Stimulated activated CD4-positive, alpha-beta T cell treated with anti-CD3 and anti-CD28 coated beads, Interleukin-2, amount 100 ng/mL, for 48 hours (primary cell): ENCODE measurements around the gene RPUSD3.
"Not testable (repeated sequence)": the region's sequence is repeated elsewhere in the genome, so short reads cannot be mapped to it uniquely, and the experiment has no call there.

Experiments used
- DNase-seq, 2 donors: peaks; one replicate each; pipeline ENCODE4 v3.0.0-alpha.2; 2020

The RPUSD3 gene

GRCh38 chr3:9843715-9844438 lies at the start of gene RPUSD3:
RPUSD3 (minus strand) TSS chr3:9844008; CDS start chr3:9843990, 18 bp downstream.
- DNase-seq, result peak; percentile 98 to 99

DNA sequence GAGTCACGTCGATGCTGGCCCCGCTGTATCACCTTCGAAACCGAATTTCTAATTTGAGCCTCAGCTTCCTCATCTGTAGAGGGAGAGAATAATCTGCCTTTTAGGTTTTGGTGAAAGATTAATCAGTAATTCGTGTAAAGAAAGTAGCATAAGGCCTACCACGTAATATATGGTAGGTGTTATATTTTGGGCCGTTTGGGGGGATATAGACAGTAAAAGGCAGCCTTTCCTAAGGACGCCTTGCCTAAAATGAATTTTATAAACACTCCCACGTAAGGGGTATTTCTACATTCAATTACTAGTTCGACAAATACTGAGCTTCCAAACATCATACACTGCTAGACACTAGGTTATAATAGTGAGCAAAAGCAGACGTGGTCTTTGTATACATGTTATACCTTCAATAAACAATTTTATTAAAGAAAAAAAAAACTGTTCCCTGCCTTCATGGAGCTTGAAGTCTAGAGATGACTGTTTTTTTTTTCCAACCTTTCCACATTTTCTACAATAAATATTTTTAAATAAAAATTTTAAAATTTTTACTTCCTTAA lies 47.3 kb upstream of the RPUSD3 start:
- no peak for DNase-seq

- DNase-seq, result peak; percentile 89 to 92
Measured at GRCh38 chr3:9890249-9891071, 46.7 kb upstream of the RPUSD3 start, which contains the start of gene JAGN1. JAGN1 (plus strand) TSS chr3:9890610; CDS start chr3:9890723, 113 bp downstream.

DNA sequence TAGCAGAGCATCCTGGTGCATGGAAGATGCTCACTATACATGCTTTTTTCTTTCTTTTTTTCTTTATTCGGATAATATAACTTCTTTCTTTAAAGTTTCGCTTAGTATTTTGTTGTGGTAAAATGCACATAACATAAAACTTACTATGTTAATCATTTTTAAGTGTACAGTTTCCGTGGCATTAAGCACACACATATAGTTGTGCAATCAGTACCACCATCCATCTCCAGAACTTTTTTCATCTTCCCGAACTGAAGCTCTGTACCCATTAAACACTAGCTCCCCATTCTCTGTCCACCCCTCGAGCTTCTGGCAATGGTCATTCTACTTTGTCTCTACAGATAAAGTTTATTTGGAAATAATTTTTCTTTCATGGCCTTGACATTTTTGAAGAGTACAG lies 45.6 kb upstream of the RPUSD3 start:
- no peak for DNase-seq

DNA sequence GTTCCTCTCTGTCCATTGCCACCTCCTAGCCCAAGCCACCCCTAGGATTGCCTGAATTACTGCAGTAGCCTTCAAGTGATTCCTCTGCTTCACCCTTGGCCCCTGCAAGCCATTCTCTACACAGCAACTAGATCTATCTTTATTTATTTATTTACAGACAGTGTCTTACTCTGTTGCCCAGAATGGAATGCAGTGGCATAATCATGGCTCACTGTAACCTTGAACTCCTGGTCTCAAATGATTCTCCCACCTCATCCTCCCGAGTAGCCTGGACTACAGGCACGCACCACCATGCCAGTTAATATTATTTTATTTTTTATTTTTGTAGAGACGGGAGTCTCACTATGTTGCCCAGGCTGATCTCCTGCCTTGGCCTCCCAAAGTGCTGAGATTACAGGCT lies 44.7 kb upstream of the RPUSD3 start:
- DNase-seq, result no peak

DNA sequence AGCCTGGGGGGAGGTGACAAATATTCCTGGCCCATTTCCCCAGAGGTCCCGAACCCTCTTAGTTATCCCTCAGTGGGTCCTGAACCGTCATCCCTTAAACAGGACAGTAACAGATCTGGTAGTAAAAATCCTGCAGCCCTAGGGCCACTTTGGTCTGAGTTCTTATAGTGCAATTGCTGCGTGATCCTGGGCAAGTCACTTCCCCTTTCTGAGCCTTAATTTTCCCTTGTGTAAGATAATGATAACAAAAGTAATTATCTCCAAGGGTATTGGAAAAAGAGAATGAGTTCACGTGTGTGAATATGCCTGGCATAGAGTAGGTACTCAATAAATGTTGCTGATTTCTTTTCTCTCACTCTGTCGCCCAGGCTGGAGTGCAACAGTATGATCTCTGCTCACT lies 43.7 kb upstream of the RPUSD3 start:
- no peak for DNase-seq

DNA sequence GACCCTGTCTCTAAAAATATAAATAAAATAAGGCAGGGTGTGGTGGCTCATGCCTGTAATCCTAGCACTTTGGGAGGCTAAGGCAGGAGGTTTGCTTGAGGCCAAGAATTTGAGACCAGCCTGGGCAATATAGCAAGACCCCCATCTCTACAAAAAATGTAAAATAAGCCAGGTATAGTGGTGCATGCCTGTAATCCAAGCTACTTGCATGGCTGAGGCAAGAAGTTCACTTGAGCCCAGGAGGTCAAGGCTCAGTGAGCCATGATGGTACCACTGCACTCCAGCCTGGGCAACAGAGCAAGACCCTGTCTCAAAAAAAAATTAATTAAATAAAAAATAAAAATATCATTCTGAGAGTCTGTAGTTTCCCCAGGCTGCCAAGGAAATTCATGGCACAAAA lies 42.5 kb upstream of the RPUSD3 start:
- DNase-seq, result no peak

DNA sequence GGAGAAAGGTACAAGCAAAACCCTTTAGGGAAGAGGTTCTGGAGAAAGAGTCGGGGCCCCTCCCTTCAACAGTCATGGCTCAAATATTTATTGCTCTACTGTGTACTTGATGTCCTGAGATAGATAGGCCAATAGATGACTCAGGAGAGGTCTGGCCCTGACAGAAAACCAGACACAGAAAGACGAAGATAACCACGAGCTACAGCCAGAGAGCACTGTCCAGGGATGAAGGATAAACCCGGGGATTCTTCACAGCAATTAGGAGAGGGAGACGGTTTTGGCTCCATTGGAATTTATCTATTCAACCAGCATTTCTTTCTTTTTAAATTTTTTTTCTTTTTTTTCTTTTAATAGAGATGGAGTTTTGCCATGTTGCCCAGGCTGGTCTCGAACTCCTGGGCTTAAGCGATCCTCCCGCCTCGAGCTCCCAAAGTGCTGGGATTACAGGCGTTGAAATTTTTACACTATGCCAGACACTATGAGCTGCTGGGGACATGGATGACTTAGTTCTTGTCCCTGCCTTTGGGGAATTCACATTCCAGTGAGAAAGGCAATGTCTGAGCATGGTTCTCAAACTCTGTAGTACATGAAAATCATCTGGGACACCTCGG lies 40.9 kb upstream of the RPUSD3 start:
- DNase-seq, result no peak

DNA sequence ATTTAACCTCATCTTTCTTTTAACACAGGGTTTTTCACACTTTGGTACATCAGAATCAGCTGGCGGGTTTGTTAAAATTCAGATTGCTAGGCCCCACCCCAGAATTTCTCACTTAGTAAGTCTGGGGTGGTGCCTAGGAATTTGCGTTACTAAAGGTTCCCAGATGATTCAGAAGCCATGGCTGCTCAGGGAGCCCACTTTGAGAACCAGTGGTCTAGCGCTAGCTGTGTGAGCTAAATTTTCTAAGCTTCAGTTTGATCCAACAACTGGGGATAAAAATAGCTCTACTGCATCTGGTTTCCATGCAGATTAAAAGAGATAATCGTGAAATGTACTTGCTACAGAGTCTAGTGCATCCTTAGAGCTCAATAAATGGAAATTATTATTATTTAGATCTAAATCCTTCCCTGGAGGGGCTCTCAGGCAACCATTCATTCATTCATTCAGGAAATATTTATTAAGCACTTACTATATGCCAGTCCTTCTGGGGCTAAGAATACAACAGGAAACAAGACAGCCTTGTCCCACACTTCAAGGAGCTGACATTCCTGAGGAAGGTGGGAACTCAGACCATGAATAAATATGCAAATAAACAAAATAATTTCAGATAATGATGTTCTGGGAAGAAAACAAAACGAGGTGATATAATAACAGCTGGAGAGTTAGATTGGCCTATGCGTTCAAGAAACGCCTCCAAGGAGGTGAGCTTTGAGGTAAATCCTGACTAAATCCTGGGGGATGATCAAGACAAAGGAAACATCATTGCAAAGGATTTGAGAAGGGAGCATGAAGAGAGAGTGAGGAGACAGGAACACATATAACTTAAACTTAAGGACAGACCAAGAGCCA lies 40.1 kb upstream of the RPUSD3 start:
- DNase-seq, result no peak

DNA sequence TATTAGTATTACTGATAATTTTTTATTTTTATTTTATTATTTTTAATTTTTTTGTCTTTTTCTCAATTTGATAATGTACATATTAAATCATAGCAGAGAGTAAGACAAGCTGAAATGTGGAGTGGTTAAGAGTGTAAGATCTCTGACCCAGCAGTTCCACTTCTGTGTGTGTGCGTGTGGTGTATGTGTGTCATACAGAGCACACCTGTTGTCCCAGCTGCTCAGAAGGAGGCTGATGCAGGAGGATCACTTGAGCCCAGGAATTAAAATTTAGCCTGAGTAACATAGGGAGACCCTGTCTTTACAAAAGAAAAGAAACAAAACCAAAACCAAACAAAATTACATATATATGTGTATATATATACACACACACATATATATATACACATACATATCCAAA lies 37.6 kb upstream of the RPUSD3 start:
- no peak for DNase-seq

DNA sequence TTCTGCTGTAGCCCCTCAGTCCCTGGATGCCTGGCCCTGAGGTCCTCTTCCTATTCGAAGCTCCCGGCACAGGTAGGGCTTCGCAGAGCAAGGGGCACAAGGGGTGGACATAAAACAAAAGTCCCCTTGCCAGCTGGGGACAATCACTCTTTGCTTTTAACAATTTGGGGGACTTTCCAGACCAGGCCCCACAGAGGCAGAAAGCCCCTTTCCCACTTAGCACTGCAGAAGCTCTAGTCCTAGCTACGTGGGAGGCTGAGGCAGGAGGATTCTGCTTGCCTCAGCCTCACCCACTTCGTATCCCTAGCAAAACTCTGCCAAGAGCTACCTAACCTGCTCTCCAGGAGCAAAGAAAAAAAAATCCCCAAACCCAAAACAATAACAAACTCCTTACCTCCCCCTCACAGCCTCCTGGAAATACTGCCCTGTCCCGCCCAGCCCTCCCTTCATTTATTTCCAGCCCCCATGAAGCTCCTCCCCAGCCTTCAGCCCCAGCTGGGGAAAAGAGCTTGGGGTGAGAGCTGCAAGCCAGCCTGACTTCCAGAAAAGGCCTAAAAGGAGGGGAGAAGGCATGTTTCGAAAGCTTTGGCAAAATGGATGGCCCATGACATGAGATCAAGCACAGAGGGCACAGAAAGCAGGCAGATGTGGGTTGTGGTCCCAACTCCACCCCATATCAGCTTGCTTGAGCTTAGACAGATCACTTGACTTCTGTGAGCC lies 36.2 kb upstream of the RPUSD3 start, which contains the start of gene CIDEC:
TSS of gene CIDEC (minus strand) at position 424 of the 720 bp plus-strand sequence. CDS start 1,767 bp downstream, outside the sequence.
- DNase-seq, result no peak

DNA sequence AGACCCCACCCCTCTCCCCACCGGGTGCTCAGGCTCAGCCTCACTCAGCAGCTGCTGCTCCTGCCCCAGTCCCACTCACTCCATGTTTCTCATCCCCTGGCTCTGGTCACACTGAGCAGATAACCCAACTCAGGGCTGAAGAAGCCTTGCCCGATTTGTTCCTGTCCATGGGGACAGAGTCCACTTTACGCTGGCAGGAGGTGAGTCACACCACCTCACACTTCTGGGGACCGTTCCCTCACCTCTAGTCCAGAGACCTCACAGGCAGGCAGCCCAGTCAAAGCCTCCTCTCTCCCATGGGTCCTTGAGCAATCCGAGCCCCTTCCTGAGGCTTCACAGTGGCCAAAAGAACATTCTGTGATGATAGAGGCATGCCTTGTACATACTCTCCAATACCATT lies 34.9 kb upstream of the RPUSD3 start:
- no peak for DNase-seq

DNA sequence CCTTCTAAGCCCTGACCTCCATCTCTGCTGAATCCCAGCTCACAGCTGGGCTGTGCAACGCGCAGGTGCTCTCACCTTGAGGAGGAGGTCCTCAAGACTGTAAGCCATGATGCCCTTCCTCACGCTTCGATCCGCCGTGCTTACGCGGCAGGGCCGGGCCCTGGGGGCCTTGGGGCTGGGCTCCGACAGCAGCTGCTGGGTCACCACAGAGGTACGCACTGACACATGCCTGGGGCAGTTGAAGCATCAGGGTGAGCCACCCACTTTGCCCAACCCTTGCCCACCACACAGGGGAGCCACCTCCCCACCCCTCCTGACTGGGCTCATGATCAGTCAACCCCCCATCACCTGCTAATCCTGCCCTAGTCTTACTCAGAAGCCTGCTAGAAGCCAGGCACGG lies 33.2 kb upstream of the RPUSD3 start:
- no peak for DNase-seq

- not testable (repeated sequence) for DNase-seq
Measured at GRCh38 chr3:9876255-9876654, 32.4 kb upstream of the RPUSD3 start.

GRCh38 chr3:9875448-9875847 lies 31.6 kb upstream of the RPUSD3 start:
- DNase-seq, result no peak

- DNase-seq, result not testable (repeated sequence)
Measured at GRCh38 chr3:9872067-9872466, 28.3 kb upstream of the RPUSD3 start.

DNA sequence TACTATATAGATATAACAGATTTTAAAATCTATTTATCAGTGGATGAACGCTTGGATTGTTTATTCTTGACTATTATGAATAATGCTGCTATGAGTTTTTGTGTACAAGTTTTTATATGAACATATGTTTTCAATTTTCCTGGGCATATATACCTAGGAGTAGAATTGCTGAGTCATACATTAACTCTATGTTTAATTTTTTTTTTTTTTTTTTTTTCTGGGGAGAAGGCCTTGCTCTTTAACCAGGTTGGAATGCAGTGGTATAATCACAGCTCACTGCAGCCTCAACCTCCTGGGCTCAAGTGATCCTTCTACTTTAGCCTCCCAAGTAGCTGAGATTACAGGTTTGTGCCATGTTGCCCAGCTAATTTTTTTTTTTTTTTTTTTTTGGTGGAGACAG lies 27.2 kb upstream of the RPUSD3 start:
- no peak for DNase-seq

DNA sequence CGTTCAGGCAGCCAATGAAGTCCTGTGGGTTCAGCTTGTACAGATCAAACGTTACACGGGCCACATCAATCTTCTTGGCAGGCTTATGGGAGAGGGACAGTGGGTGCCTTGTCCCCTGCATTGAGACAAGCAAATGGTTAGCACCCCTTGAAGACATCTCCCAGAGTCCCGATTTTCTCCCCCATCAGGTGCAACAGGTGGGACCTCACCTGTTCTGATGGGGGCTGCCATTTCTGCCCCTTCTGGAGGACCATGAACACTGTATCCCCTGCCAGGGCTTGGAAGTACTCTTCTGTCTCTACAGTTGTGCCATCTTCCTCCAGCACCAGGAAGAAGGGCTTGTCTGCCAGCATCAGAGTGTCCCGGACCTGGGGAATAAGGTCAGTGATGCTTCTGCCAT lies 26.1 kb upstream of the RPUSD3 start:
- DNase-seq, result no peak

DNA sequence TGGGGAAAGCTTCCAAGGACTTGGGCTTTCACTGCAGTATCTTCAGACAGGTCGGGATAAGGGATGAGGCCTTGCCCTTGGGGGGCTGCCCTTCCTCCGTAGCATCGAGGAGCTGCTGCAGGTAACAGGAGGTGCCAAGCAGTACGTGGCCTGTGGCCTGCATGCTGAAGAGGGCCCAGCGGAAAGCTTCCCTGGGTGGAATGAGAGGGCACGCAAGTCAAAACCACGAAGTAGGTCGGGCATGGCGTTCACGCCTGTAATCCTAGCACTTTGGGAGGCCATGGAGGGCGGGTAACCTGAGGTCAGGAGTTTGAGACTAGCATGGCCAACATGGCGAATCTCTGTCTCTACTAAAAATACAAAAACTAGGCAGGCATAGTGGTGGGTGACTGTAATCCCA lies 23.3 kb upstream of the RPUSD3 start:
- no peak for DNase-seq

DNA sequence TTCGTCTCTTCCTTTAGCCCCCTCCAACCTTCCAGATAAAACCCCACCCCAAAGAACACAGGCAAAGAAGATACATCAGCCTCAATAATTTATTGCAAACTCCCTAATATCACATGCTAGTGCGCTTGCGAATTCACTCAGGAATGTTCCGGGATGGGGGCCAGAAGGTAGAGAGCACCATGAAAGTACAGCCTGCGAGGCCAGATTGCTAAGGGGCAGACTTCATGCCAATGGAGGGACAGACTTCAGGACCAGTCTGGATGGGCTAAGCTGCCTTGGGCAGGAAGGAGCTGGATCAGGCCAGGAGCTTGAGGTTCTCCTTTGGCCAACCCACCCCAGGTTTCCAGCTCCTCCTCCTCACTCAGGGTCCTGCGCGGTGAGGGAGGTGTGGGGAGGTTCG lies 22.8 kb upstream of the RPUSD3 start:
- no peak for DNase-seq

- DNase-seq, result not testable (repeated sequence)
Measured at GRCh38 chr3:9865125-9865637, 21.4 kb upstream of the RPUSD3 start.
